ENCODE results near the gene NFATC4.
"Not testable (repeated sequence)": the region's sequence is repeated elsewhere in the genome, so short reads cannot be mapped to it uniquely, and the experiment has no call there.

NFATC4 gene

DNA sequence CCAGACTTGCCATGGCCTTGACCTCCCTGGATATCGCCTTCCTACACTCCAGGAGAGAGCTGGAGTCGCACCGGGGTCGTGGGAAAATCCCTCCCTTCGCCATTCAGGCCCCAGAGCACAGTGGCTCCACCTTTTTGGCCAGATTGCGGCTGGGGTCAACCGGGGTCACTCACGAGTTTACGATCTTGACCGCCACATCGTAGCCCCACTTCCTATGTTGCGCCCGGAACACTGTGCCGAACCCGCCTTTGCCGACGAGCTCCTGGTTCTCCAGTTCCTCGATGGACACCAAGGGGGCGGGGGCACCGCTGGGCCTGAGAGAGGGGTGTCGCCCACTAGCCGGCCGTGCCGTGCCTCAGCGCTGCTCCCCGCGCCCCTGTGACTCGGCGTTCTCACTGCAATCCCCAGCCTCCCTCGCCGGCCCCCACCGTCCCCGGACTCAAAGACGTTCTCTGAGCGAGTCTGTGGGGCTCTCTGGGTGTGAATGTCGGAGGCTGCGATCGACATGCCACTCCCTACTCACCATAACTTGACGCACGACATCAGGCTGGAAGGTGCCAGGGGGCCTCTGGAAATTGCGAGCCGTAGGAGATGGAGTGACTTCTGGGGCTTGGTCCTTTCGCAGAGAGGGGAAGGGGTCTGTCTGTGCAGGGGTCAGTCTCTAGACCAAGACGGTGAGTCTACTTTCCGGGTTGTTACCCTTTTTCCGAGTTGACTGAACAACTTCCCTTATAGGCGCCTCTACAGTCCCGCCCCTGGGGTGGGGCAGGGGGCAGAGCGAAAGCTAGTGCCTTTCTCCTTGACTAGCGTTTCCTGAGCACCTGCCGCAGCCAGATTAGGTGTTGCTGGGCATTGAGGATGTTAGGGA, 28.5 kb upstream of the NFATC4 start, which contains the start of gene RIPK3:
Gene RIPK3, minus strand, starts transcription at position 708 of the 868 bp plus-strand sequence. Its CDS starts 165 bp downstream, at position 543.
- peak in 2 of 3 donors; percentile 29 to 63 for DNase-seq (ENCODE audit: low read depth in 3 of 3)

DNA sequence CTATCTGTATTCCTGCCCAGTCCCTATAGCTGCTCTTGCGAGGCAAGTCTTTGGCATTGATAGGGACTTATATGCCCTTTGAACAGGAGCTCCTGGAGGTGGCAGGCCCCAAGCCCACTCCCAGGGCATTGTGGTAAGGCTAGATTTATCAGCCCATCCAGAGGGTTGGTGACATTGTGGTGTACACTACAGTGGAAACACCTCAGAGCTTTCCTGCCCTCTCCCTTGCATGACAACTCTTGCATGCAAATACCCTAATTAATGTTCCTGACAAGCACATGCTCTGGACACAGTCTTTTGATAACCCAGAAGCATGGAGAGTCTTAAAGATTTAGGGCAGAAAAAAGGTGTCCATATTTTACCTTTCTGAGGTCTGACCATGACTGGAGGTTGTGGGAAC, 27.4 kb upstream of the NFATC4 start:
- DNase-seq (ENCODE audit: low read depth in 3 of 3): no peak

DNA sequence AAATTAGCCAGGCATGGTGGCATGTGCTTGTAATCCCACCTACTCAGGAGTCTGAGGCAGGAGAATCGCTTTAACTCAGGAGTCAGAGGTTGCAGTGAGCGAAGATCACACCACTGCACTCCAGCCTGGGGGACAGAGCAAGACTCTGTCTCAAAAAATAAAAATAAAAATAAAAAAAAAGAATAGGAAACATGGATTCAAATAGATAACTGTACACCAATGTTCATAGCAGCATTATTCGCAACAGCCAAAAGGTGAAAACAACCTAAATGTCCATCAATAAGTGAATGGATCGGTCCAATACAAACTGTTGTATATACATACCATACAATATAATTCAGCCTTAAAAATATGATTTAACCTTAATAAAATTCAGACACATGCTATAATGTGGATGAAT, 25.1 kb upstream of the NFATC4 start:
- DNase-seq (ENCODE audit: low read depth in 3 of 3): no peak

- DNase-seq (ENCODE audit: low read depth in 3 of 3): no peak
These were observed 24.0 kb upstream of the NFATC4 start for GRCh38 chr14:24343795-24344660.

DNA sequence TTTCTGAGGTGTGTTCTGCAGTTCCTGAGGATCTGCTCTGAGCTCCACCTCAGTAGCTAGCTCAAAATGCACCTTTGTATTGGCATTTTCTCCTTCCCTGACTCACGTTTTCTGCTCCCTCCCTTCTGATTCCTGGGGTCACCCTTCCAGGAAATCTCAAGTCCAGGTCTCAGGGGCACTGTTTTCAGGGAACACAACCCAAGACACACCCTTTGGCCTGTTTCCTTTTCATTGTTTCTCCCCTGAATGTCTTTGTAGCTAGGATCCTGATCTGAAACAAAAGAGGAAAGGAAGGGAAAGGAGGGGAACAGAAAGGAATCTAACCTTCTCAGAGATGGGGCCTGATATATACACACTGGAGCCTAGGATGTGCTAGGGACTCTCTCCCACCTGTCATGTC, 20.9 kb upstream of the NFATC4 start:
- no peak for DNase-seq (ENCODE audit: low read depth in 3 of 3)

DNA sequence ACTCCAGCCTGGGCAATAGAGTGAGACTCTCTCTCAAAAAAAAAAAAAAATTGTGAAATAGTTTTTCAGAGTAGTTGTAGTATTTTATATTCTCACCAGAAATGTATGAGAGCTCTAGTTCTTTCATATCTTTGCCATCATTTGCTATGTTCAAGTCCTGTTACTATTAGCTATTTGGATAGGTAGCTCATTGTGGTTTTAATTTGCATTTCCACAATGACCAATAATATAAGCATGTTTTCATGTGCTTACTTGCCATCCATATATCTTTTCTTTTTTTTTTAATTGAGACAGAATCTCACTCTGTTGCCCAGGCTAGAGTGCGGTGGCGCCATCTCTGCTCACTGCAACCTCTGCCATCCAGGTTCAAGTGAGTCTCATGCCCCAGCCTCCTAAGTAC, 19.8 kb upstream of the NFATC4 start:
- DNase-seq (ENCODE audit: low read depth in 3 of 3): no peak

DNA sequence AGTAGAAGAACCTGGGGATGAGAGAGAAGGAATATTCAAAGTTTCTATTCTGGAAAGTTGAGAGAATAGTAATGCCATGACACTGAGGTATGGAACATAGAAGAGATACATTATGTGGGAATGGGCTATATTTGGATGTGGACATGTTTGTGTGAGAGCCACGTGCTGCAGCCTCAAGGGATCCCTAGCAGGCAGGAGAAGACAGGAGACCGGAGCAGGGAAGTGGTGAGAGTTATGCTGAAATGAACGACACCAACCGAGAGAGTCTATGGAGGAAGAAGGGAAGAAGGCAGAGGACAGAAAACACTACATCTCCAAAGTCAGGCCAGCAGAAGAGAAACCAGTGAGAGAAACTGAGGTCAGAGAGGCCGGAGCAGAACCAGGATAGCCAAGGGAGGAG, 18.2 kb upstream of the NFATC4 start:
- DNase-seq (ENCODE audit: low read depth in 3 of 3): no peak

GRCh38 chr14:24351517-24351916, 16.5 kb upstream of the NFATC4 start:
- DNase-seq (ENCODE audit: low read depth in 3 of 3): no peak

- no peak for DNase-seq (ENCODE audit: low read depth in 3 of 3)
These were observed 14.2 kb upstream of the NFATC4 start for GRCh38 chr14:24353559-24354481.

- not testable (repeated sequence) for DNase-seq (ENCODE audit: low read depth in 3 of 3)
These were observed 13.5 kb upstream of the NFATC4 start for GRCh38 chr14:24354482-24354825.

DNA sequence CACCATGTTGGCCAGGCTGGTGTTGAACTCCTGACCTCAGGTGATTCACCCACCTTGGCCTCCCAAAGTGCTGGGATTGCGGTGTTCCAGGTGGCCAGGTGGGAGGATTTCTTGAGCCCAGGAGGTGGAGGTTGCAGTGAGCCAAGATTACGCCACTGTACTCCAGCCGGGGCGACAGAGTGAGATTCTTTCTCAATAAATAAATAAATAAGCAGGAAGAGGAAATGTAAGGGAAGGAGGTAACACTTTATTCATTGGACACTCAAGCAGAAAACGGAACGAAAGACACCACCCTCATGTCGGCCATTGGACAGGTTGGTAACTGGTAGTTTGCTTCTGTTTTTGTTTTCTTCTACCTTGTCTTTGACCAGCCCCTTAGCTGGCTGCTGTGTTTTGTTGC, 13.0 kb upstream of the NFATC4 start:
- DNase-seq (ENCODE audit: low read depth in 3 of 3): no peak

DNA sequence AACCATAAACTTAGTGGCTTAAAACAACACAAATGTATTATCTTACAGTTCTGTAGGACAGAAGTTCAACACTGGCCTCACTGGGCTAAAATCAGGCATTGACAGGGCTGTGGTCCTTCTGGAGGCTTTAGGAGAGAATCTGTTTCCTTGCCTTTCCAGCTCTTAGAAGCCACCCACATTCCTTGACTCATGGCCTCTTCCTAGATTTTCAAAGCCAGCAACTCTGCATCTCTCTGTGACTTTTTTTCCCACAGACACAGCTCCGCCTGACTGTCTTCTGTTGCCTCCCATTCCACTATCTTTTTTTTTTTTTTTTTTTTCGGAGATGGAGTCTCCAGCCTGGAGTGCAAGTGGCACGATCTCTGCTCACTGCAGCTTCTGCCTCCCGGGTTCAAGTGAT, 11.8 kb upstream of the NFATC4 start:
- no peak for DNase-seq (ENCODE audit: low read depth in 3 of 3)

DNA sequence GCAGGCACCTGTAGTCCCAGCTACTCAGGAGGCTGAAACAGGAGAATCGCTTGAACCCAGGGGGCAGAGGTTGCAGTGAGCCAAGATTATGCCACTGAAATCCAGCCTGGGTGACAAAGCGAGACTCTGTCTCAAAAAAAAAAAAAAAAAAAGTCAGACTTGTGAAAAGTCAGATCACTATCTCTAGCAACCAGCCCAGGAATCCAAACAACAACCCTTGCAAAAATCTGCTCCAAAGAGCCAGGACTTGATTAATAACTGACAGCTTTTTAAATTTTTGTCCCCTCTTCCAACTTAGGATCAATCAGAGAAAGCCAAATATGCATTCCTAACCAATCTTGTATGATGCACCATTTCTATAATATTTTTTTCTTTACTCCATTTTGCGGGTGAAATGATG, 7.7 kb upstream of the NFATC4 start:
- DNase-seq (ENCODE audit: low read depth in 3 of 3): no peak

DNA sequence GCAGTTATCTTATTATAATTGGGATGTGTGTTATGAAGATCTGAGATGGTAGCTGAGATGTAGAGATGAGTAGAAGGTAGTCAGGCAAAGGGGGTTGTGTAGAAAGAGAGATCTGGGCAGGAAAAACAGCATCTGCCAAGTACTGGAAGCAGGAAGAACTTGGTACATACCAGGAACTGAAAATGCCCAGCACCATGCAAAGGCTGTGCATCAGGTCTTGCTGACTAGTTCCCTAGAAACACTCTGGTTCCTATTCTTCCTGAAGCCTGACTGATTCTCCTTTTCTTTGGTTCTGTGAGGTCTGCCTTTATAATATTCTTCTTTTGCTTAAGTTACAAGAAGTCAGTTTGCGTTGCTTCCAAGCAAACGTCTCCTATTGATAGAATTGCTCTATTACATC, 6.7 kb upstream of the NFATC4 start:
- DNase-seq (ENCODE audit: low read depth in 3 of 3): no peak

DNA sequence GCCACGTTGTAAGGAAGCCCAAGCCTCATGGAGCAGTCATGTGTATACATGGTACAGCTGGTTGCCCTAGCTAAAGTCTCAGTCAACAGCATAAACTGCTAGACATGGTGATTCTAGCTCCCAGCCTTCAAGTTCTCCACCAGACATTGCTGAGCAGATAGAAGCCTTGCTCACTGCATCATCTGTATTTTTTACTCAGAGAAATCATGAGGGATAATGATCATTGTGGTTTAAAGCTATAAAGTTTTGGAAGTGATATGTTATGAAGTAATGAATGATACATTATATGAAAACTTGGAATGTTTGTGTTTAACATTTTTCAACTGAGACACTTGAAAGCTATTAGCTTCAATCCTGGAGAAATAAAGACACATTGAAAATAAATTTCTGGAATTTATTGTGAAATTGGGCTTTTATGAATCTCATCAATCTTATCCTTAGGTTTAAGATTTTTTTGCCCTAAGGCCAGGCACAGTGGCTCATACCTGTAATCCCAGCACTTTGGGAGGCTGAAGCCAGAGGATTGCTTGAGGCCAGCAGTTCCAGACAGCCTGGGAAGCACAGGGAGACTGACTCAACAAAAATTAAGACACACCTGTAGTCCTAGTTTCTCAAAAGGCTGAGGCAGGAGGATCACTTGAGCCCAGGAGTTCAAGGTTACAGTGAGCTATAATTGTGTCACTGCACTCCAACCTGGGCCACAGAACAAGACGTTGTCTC, 5.6 kb upstream of the NFATC4 start:
- no peak for DNase-seq (ENCODE audit: low read depth in 3 of 3)

DNA sequence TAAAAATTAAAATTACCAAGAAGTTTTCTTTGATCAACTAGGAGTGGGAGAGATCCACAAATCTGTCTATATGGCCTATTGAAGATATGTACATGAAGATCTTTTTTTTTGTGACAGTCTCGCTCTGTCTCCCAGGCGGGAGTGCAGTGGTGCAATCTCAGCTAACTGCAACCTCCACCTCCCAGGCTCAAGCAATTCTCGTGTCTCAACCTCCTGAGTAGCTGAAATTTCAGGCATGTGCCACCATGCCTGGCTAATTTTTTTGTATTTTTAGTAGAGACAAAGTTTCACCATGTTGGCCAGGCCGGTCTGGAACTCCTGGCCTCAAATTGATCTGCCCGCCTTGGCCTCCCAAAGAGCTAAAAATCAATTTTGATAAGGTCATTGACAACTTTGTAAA, 4.6 kb upstream of the NFATC4 start:
- no peak for DNase-seq (ENCODE audit: low read depth in 3 of 3)

DNA sequence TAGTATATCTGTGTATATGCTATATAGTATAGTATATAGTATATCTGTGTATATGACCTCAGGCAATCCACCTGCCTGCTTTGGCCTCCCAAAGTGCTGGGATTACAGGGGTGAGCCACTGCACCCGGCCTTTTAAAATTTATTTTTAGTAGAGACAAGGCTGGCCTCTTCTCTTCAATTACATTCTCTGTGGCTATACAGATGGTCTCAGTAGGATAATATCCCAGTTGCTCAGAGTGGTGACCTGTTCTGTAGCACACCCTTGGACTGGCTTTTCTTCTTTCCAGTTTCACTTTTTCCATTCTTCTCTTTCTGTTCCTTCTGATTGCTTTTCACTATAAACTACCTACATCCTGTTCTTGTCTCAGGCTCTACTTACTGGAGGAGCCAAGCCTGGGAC, 3.1 kb upstream of the NFATC4 start:
- DNase-seq (ENCODE audit: low read depth in 3 of 3): no peak

DNA sequence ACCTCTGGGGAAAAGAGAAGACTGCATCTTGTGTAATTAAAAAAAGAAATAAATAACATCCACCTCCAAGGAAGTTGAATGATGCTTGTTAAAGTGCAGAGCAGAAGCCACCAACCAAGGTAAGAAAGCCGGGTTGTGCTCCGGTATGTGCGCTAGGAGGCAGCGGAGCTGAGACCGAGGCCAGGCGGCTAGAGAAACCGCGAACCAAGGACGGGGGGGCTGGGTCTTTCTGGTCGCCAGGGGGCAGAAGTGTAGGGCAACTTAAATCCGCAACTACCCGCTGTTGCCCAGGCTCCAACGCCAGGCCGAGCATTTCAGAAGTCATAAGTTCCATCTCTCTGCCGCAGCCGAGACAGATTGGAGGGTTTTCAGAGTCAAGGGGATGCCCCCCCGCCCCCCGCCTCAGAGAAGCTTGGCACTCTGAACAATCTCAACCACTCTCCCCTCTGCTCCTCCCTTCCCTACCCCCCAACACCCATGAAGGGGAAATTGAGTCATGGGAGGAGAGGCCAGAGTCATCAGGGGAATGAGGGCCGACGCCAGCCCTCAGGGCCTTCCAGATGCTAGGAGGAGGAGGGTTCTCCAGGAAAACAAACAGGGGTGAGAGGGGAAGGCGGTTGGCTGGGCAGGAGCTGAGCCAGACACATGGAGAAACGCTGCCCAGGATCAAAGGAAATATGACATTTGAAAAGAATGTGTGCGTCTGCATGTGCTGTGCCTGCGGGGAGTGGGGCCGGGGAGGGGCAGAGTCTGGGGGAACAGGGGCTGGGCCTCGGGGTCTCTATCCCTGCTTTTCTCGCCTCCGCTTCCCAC, 2.2 kb upstream of the NFATC4 start:
- DNase-seq (ENCODE audit: low read depth in 3 of 3): peak; percentile 32 to 67 (median 66)

DNA sequence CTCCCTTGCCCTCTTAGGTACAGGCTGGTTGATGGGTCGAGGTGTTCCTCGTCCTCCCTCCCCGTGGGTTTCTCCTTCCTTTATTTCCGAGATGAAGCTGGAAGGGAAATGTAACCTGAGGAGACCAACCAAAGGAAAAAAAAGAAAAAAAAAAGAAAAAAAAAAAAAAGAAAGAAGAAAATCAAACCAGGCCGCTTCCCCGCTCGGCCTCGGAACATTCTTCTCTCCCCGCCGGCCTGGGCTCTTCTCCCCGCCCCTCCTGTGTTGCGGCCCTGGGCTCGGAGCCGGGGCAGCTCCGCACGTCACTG, 1.6 kb upstream of the NFATC4 start:
- no peak for DNase-seq (ENCODE audit: low read depth in 3 of 3)

- DNase-seq (ENCODE audit: low read depth in 3 of 3): peak in 1 of 3 donors; percentile 8
These were observed 1.1 kb upstream of the NFATC4 start for GRCh38 chr14:24366721-24367513.
